ENCODE results near the gene AAGAB.
"Not testable (repeated sequence)": the region's sequence is repeated elsewhere in the genome, so short reads cannot be mapped to it uniquely, and the experiment has no call there.

AAGAB gene

GRCh38 chr15:67254238-67255175 is at the start of gene AAGAB, which contains the start of gene IQCH:
AAGAB (minus strand) TSS chr15:67254661; CDS start chr15:67254631, 30 bp downstream.
IQCH (plus strand) TSS chr15:67254786; CDS start chr15:67254897, 111 bp downstream.
- peak; percentile 92 for DNase-seq

- no peak for DNase-seq
These were observed 49.3 kb upstream of the AAGAB start for GRCh38 chr15:67303490-67304363.

DNA sequence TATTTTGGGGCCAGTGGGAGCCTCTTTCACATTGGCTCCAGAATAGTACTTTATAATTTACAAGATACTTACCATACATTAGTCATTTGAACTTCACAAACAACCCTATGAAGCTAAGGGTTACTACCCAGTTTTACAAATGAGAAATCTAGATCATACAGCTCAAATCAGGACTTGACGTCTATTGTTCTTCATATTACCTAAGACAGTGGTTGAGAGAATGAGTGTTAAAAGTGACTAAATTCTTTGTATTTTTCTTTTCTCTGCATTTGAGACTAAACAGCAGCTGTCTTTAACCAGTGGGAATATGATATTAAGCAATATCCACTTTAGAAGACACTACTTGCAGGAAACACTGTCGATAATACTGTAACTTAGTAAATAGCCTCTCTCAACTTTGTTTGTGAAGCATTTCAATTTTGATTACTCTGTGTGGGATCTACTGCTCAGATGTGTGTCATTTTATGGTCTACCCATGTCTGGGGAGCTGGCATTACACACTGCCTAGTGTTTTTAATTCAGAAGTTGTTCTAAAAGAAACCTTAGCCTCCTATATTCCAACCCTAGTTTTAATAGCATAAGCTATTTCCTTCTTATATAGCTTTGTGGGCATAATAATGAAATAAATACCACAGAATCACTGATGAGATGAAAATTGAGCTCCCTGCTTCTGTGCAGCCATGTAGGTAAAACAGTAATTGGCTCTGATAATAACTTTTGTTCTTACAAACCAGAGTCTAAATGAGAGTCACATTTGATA is 46.0 kb upstream of the AAGAB start:
- no peak for DNase-seq

DNA sequence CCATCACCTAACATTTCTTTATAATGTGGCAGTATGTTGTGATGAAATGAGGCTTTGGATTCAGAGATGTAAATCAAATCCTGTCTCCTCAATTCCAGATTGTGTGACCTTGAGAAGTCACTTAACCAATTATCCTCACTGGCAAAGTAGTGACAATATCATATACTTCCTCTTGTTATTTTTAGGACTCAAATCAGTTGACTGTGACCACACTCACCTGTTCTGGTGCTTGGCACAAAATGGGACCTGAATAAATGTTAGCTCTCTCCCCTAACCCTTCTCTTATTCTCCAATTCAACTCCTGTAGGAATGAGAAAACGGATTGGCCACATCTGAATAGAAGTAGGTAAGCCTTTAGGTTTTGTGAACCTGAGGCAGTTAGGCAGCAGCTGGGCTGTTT is 42.2 kb upstream of the AAGAB start:
- no peak for DNase-seq

DNA sequence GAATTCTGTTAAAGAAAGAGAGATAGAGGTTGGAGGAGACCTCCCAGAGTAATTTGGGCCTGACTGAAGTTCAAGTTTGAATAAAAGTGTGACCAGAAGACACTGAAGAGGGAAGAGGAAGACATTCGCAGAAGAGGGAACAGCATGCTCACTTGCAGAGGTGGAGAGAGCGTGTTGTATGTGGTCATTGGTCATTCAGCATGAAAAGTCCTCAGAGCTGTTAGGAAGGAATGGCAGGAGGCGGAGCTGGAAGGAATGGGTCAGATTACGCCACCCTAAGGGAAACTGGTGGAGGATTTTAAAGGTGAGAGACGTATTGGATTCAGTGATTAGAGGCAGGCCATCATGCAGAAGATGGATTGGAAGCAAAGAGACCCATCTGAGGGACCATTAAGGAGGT is 41.7 kb upstream of the AAGAB start:
- no peak for DNase-seq

DNA sequence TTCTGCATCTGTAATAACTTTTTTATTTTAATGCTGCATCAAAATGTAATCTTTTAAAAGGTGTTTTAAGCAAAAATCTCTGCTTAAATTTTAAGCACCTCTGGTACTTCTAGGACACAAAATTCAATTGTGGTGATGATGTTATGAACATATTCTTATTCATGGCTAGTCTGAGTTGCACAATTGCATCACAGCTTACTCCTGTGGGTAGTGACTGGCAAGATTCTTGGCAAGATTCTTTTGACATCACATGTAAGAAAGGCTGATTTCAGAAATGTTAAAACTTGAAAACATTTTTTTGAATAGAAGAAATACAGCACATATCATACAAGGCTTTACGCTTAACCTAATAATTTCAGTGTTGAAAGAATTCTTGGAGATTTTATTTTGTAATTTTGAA is 35.9 kb upstream of the AAGAB start:
- DNase-seq, result no peak

GRCh38 chr15:67286400-67286799 is 31.9 kb upstream of the AAGAB start:
- DNase-seq, result not testable (repeated sequence)

- DNase-seq, result not testable (repeated sequence)
These were observed 31.2 kb upstream of the AAGAB start for GRCh38 chr15:67285625-67286024.

GRCh38 chr15:67281714-67282113 is 27.3 kb upstream of the AAGAB start:
- no peak for DNase-seq

DNA sequence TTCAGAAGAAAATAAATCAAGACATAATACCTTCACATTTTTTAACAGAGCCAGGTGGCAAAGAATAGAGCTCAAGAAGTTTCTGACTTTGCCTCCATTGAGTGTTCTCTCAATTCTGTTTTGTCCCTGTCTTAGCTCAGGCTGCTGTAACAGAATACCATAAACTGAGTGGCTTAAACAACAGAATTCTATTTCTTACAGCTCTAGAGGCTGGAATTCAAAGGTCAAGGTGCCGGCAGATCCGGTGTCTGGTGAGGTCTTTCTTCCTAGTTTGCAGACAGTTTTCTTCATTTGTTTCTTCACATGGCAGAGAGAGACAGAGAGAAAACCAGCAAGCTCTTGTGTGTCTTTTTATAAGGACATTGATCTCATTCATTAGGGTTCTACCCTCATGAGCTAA is 25.8 kb upstream of the AAGAB start:
- DNase-seq, result no peak

GRCh38 chr15:67276666-67277065 is 22.2 kb upstream of the AAGAB start:
- DNase-seq, result no peak

- no peak for DNase-seq
These were observed 19.8 kb upstream of the AAGAB start for GRCh38 chr15:67274236-67274635.

GRCh38 chr15:67267951-67268941 is 13.8 kb upstream of the AAGAB start:
- DNase-seq, result no peak

GRCh38 chr15:67267440-67267839 is 13.0 kb upstream of the AAGAB start:
- DNase-seq, result no peak

DNA sequence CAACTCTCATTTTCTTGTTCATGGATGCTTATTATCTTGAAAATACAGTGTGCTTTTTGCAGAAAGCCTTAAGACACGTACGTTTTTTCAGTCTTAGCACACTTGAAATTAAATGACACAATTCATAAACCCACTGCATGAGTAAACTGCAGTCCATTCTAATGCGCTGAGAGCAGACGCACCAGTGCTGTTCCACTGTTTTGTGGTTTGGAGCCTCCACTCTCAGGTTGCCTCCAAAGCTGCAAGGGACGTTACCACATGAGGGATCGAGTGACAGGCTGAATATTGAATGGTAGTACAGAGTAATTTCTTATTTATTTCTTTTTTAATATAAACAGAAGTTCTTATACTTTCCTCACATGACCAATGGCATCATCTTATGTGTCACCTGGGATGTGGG is 12.4 kb upstream of the AAGAB start:
- no peak for DNase-seq

DNA sequence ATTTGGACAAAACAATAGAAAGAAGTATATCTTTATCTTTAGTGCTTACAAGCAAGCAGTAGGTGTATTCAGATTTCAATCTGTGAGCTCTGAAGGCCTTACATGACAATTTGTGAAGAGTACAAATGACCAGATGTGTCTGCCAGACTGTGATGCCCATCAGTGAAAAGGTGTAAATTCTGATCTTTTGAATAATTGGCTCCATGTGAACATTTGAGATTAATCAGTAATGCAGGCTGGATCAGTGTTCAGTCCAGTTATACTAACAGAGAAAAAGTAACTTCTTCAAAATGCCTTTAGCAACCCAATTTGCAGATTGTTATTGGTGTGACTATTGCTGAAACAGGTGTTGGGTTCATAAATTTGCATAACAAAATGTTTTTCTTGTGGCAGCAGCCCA is 5.3 kb upstream of the AAGAB start:
- DNase-seq, result no peak

- DNase-seq, result no peak
These were observed 4.9 kb upstream of the AAGAB start for GRCh38 chr15:67259379-67259778.

GRCh38 chr15:67258412-67258811 is 4.0 kb upstream of the AAGAB start:
- not testable (repeated sequence) for DNase-seq

- DNase-seq, result no peak
These were observed 1.6 kb upstream of the AAGAB start for GRCh38 chr15:67256051-67256450.

DNA sequence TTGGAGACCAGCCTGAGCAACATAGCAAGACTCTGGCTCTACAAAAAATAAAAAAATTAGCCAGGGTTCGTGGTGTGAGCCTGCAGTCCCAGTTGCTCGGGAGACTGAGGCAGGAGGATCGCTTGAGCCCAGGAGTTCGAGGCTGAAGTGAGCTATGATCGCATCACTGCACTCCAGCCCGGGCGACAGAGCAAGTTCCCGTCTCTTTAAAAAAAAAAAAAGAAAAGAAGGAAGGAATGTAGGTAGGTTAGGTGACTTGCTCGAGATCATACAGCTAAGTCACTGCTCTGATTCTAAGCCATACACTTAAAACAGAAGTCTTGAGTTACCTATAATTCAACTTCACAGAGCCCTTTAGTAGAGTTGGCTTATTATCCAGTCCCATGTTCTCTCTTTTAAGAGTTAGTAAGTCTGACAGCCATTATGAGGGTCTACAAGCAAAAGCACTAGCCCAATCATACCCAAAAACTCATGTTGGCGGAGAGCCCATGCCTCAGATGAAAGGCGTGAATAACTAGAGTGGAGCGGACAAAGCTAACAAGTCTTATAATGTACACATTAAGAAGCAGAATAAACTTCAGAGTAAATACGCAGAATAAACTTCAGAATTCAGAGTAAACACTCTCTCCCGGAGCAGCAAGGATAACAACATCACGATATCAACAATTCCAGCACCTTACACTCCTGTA is 768 bp downstream of the AAGAB start:
- no peak for DNase-seq

GRCh38 chr15:67253101-67253500 is 1.4 kb downstream of the AAGAB start:
- no peak for DNase-seq
